SIG-M5 treated with dmso at 0.1 percent for 504 hours (cell line): ENCODE measurements around the gene STN1.
A peak's percentile ranks its signal among the peaks of the same experiment; 100 is the strongest.

Experiments
- DNase-seq: peaks from one replicate; lab custom pipeline; 2025; ENCODE audit not compliant: unreplicated experiment; lab: John Stamatoyannopoulos, UW

Gene STN1

DNA sequence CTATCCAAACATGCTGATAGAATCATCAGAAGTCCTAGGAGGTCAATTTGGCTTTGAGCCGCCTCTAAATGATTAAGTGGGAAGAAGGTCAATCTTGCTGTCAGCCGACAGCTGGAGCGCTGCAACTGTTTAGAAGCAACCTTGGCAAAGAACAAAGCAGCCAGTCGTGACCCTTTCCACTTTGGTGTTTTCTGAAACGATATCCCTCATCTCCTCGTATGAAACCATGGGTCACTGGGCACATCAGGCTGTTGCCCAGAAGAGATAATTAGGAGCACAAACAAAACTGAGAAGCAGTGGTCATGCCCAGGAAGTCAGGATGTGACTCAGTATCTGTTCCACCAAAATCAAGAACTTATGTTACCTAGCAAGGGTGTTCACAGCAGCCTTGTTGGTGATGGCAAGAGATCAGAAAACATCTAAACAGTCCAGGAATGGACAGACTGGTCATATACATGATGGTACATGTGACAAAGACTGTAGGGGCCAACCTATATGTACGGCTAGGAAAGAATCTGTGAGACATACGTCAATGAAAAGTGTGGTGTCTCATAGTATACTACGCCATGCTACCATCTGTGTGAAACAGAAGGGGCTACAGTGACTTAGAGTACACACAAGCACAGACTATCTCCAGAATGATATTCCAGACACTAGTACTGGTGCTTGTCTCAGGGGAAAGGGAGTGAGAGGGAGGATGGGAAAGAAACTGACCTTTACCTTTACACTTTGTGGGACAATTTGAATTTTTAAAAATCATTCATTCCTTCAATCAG is 22.4 kb downstream of the STN1 start:
- DNase-seq: no peak

DNA sequence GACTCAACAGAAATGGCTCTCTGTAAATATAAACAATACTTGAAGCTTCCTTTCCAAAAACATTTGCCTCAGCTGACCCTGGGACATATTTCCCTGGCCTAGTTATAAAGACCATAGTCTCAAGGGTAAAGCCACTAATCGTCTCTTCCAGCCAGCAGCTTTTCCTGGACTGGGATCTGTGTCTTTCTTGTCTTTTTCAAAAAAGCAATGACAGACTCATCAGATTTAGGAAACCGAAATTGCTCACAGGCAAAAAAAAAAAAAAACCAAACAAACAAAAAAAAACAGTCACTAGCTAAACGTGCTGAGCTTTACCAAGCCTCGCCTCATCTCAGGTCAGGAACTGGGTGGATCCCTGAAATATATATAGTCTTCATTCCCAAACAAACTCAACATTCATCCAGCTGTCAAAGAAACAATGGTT is 23.5 kb downstream of the STN1 start:
- DNase-seq: no peak

DNA sequence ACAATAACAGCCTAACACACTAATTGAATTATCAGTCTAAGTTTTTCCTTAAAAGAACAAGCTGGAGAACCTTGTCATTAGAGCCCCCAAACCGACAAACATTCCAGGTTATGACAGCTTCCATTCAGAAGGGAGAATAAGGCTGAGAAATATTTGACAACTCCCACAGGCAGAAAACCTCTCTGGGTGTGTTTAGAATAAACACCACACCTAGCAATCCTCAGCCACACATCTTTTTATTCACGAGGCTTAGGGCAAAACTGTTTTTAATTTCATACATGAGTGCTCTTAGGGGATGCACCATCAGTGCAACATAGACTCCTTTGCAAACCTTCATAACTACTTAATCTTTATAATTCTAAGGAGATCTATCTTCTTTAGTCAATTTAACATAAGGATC is 24.2 kb downstream of the STN1 start:
- DNase-seq: no peak

DNA sequence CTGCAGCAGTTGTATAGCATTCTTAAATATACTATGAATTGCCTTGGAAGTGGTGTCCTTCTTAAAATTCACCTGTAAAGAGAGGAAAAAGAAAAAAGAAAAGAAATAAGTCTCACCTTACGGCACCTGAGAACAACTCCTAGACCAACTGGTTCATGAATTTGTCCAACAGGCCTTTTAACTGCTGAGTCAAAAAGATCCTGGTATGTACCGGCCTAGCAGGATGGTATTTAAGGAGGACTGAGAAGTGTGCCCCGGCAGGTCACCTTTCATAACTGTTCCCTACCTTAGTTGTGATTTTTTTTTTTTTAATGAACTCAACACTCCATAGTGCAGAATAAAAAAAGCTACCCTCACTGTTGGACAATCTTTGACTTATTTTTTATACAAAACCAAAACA is 25.8 kb downstream of the STN1 start:
- no peak for DNase-seq

DNA sequence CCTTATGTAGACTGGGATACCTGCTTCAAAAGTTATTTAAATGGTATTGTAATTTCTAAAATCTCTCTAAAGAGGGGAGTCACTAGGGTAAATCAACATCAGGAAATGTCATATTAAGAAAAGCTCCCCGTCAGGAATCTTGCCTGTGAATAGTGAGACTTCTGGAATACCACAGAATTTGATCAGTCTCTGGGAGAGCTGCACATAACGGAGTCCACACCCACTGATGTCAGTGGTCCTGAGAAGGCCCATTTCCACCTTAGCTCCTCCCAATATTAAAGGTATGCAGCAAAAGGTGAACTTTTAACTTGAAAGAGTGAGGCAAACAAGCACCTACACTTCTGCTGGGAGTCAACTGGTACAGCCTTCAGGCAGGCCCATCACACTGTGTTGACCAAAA is 27.3 kb downstream of the STN1 start:
- no peak for DNase-seq

DNA sequence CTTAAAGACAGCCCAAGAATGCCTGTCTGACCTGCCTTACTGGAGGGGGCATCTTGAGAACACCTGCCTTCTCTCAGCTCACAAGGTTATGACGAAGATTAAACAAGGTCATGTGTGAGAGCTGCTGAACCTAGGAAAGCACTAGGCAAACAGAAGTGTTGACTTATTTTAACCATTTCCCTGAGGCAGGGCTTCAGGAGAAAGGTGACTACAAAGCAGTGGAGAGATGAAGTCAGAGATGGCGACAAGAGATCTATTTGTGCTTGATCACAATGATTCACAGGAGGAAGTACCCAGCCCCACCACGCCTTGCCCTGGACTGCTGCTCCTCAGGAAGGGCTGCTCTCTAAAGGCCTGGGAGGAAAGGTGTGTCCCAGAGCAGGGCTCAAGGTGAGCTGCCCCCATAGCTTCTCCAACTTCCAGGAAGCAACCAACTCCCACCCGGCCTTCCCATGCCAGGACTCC is 27.8 kb downstream of the STN1 start:
- DNase-seq: peak; percentile 66

DNA sequence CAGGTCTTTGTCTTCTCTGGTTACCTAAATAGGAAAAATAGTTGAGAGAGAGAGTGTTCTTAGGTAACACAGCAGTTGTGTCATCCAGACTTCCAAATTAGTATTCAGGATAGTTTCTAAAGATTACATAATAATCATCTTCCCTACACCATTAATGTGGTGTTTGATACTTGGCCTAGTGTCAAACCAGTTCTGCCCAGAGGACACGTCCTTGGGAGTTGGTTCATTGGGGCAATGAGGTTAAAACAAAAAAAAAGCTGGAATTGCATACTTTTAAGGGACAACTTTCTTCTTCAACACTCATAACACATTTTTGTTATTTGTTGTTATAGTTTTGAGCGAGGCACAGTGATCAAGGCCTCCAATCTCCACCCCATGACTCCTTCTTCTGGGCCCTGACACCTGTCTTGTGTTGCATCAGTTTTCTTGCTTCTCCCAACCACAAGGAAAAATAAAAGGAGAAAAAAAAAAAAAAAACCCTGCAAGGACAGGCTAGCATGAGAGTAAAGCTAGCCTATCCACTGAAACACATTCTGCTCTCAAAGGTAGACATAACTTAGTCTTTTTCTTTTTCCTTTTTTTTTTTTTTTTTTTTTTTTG is 28.8 kb downstream of the STN1 start:
- no peak for DNase-seq

DNA sequence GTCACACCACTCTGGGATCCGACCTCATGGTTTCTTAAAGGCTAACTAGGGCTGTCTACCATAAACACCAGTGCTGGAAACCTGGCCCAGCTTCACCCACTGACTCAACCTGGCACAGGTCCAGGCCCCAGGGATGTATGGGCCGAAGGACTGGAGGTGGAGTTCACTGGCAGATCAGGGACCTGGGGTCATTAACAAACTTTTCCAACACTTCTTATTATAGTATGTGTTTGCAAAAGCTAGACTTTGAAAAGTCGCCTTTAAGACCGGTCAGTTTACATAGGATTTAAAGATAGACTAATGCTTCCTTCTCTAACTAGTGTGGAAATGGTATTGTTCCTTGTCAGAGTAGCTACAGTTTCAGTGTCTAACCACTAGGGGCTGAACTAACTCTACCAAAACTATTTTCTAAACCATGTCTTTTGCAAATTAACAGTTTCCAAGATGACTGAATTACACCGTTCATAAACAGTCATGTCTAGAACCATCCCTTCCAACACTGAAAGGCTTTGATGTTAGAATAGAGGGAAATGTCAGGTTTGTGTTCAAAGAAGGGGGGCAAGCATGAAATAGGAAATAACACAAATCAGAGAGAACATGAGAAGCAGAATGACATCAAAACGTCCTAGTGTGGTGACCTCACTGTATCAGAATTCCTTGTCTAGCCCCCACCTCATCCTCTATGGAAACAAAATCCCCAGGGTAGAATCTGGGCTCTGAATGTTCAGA is 29.7 kb downstream of the STN1 start:
- peak; percentile 54 for DNase-seq

DNA sequence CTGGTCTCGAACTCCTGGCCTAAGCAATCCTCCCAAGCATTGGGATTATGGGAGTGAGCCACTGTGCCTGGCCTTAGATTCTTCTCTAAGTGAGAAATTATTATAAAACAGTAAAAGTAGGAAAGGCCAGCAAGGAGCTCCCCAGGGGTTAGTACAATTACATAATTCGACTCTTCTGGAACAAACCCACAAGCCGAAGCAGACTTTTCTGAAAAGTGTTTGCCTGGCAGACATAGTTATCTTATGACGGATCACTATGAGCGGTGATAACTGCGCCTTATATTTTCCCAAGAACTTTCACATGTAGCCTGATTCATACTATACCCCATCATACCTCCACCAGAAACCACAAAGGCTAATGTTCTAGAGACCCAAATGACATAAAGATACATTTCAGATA is 32.4 kb downstream of the STN1 start:
- no peak for DNase-seq

DNA sequence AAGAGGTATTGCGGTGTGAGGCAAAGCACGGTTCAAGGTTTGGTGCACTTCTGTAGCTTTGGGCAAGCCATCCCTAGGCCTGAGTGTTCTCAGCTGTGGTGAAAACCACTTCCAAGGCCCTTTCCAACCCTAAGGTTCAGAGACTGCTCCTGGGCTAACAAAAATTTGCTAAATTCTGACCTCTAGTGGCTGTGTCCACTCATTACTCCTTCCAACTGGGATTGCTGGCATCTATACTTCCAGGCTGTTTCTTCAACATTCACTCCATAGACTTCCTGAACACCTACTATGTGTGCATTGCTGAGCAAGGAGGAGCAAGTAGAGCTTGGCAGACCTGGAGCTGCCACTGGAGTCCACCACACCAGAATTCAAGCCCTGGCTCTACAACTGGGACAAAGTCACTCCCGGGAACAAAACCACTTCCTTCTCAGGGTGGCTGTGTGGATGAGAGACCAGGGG is 33.3 kb downstream of the STN1 start:
- DNase-seq: peak; percentile 59

DNA sequence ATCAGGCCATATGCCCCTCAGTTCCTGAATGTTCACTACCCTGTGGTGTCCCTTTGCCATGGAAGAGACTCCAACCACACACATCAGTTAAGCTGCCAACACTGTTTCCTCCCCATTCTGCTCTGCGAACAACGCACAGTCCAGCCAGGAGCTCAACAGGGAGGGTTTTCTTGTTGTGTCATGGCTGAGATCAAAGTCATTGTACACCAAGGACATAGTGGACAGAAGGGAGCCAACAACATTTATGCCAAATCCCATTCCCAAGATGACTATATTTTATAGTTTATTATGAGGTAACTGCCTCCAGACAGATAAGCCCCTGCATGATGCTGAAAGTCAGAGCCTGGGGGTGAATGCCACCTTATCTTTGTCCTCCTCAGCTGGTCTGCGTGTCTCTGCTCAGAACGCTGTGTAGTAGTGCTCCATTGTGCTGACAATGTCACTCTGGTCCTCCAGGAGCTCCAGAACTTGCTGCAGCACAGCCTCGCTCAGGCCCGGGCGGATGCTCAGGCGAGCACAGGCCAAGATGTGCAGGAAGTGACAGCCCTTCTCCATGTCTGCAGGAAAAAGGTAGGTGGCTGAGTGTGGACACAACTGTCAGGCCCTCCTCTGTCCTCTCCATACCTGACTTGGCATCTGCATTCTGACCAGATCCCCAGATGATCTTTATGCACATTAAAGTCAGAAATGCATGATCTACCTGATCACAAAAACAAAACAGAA is 35.5 kb downstream of the STN1 start:
- no peak for DNase-seq

DNA sequence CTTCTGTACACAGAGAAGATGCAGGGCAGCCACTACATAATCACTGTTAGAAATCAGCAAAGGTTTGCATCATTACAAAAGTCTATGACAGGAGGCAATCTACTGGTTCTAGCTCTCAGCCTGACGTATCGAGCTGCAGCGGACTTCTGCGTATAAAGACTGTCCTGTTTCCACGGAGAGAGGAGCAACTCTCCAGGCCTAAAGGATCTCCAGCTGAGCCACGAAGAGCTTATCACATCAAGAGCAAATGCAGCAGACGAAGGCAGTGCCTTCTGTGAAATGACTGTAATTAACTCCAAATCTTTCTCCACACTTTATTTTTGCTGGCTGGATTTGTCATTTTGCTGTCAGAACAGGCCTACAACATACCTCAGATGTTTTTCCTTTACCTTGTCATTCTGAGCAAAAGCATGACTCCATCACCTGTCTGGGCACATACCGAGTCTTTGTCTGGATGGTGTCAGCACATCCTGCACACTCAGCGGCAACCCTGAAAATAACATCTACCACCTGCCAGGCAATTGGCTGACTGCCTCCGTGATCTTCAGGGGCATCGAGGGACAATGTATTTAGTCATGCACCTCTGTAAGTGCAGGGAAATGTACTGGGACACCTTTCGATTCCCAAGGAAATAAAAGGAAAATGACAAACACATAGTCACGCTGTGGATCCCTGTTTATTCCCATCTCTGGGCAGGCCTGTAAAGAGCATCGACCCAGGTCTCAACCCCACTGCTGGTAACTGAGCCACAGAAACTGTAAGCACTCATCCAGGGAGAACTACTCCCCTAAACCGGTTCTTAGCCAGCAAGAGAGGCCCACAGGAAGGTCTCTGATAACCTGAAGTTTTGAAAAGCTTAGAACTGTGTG is 36.3 kb downstream of the STN1 start:
- DNase-seq: no peak

DNA sequence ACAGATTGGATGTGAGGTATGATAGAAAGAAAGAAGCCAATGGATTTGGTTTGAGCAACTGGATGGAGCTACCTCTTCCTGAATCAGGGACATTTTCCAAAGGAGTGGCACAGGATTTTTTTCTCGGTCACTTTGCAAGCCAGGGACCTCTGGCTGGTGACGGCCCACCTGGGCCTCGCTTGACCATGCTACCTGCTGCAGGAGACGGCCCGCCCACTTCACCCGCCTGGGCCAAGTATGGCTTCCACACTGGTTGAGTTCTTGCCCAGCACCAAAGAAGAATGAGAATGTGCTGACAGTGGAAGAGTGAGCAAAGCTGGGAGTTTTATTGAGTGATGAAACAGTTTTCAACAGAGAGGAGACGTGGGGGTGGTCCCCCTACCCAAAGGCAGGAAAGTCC is 38.2 kb downstream of the STN1 start:
- no peak for DNase-seq

DNA sequence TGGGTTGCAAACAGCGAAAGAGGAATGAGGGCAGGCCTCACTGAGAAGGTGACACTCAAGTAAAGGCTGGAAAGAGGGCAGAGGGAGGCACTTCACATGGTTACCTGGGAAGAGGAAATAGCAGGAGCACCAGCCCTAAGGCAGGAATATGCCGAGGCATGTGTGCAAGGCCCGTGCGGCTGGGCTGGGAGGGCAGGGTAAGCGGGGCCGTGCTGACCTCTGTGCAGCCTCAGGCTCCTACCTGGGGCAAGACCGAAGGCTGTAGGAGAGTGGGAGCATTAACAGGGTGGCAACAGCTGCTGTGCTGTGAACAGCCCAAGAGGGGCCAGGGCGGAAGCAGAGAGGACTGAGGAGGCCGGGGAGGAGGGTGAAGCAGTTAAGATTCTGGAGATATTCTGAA is 38.6 kb downstream of the STN1 start:
- no peak for DNase-seq

DNA sequence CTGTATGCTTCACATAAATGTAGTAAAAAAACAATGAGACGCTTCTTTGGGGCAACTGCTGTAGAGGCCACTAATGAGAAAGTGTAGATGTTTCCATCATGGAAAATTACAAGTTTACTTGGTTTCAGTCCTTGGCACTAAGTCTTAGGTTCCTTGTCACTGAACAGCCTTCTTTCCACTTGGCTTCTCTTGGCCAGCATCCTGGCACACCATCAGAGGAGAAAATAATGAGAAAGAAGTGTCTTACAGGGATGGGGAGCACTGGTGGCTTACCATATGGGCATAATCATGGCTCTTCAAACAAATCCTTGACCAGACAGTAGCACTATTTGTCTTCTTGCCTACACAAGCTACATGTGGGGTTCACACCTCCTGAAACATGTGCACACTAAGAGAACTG is 40.1 kb downstream of the STN1 start:
- no peak for DNase-seq

DNA sequence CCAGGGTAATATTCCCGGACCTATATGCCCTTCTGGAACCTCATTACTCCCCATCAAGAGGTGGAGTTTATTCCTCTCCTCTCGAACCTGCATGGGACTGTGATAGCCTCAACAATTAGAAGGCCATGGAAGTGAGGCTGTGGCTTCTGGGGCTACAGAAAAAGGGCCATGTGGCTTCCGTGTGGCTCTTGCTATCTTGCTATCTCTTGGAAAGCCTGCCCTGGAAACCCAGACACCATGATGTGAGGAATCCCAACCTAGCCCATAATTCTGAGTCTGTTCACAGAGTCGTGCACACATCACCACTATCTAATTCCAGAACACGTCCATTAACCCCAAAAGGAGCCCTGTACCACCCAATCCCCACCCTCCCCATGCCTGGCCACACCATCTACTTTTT is 41.8 kb downstream of the STN1 start:
- DNase-seq: no peak

DNA sequence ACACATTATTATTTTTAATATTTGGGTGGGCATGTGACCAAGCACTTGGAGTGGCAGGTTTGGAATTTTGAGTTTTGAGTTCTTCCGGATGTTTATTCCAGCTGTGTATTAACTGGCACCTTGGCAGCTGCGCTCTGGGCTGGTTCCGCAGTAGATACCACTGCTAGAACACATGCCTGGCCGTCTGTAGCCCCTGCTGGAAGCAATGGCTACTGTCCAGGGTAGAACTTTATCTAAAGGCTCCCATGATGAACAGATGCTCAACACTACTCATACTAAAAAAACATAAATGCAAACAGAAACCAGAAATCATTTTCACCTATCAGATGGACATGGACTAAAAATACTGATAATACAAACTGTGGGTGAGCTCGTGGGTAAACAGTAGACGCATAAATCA is 43.3 kb downstream of the STN1 start:
- no peak for DNase-seq

DNA sequence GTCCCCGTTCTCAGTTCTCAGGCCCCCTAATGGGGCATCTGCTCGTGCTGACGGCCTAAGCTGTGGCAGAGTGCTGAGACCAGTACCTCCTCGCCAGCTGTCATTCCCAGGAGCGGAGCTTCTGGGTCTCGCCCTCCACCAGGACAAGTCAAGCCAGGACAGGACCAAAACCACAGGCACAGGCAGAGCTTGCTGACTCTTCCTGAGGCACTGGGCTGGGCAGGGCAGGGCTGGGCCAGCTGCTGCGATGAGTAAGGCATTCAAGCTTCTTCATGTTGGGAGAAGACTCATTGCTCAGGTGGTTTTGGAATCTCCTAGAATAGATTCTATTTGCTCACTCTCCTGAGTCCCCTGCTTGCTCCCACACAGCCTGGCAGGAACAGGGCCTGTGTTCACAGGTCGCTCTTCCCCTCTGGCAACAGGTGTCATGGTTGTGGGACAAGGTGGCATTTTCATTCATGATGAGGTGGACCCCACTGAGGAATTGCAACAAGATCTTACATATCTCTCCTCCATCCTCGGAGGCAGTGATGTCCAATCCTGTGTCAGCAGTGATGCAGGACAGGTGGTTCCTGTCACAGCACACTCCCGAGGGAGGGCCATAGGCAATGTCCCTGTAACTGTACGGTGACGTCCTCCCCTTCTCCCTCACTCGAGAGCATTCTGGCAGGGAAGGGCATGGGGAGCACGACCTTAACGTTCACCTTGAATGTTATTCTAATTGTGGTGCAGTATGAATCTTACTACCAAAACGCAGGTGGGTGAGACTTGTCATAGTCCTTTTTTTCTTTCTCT is 45.6 kb downstream of the STN1 start:
- DNase-seq: no peak

DNA sequence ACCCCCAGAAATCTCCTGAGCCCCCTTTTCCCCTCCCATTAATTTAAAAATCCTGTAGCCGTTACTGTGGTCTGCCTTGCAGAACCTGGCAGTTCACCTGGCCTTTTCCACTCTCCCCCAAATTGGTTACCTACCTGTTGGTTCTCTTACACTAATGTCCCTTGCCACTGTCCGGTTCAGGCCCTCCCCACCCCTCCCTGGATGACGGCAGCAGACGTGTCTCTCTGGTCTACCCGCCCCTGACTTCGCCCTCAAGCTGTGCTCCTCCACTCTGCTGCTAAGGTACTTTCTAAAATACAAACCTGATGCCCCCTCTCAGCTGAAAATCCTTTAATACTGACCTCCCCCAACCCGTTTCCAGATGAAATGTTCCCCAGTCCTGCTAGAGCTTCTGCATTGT is 47.0 kb downstream of the STN1 start:
- no peak for DNase-seq

DNA sequence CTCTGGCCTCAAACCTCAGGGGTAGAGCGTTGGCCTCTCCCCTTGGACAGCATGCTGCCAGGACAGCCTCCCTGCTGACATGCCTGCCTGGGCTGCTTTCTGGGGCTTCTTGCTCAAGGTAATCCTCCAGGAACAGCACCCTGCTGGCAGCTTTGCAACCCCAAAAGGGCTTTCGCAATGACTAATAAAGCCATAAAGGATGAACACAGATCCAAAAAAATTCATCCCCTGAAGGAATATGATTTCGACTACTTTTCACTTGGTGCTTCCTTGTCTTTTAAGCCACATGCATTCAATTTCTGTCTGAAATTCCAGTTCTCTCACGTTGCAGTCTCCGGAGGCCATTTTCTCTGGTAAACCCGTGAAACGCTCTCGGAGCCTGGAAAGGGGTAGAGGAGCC is 47.5 kb downstream of the STN1 start:
- no peak for DNase-seq
